ENCODE results near the gene PCDHB3.

DNA sequence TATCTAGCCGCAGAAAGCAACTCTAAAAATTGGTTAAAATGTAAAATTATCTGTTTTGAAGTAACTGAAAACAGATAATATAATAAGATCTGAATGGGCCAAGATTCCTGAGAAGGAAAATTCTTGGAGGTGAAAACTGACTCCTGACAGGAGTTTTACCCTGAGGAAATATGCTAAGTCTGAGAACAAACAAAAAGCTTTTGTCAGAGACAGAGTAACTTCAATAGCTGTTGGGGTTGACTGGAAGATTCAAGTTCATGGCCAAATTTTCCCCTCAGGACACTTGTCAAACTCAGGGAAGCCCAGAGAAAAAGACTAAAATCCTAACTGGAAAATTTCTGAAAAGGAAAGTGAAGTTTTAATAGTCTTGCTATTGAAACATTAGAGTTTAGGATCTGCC is 27.0 kb downstream of the PCDHB3 start:
- TF ChIP-seq, protein P1, sequence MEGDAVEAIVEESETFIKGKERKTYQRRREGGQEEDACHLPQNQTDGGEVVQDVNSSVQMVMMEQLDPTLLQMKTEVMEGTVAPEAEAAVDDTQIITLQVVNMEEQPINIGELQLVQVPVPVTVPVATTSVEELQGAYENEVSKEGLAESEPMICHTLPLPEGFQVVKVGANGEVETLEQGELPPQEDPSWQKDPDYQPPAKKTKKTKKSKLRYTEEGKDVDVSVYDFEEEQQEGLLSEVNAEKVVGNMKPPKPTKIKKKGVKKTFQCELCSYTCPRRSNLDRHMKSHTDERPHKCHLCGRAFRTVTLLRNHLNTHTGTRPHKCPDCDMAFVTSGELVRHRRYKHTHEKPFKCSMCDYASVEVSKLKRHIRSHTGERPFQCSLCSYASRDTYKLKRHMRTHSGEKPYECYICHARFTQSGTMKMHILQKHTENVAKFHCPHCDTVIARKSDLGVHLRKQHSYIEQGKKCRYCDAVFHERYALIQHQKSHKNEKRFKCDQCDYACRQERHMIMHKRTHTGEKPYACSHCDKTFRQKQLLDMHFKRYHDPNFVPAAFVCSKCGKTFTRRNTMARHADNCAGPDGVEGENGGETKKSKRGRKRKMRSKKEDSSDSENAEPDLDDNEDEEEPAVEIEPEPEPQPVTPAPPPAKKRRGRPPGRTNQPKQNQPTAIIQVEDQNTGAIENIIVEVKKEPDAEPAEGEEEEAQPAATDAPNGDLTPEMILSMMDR (IDR thresholded peaks at IDR 0.05): no peak
- TF ChIP-seq POLR2A (IDR thresholded peaks at IDR 0.05): no peak

Measured in uterus (tissue), 2 donors.